SK-N-SH (cell line): Measurements from ENCODE around the gene ACP6.

Source experiments
- EZH2phosphoT487 ChIP-seq: fragments of 200-600 bp; sonication (generic); IDR thresholded peaks from 2 replicates; pipeline ENCODE4 v1.6.1; 2017; ENCODE audit warnings: low read depth, mixed run types, mild to moderate bottlenecking, antibody characterized with exemption, moderate library complexity, borderline replicate concordance
- FOSL2 ChIP-seq: IDR thresholded peaks from 2 replicates; pipeline ENCODE4 v1.4.0; 2012; ENCODE audit warnings: low read depth, mild to moderate bottlenecking, moderate library complexity, borderline replicate concordance
- POLR2AphosphoS5 ChIP-seq: IDR thresholded peaks from 2 replicates; pipeline ENCODE4 v1.6.1; 2012; ENCODE audit warnings: low read depth, low read length
- RAD21 ChIP-seq: IDR thresholded peaks from 2 replicates; pipeline ENCODE4 v1.6.1; 2012; ENCODE audit warnings: mild to moderate bottlenecking, low read length
- RFX5 ChIP-seq: IDR thresholded peaks from 2 replicates; pipeline ENCODE4 v1.6.1; 2012; ENCODE audit warnings: mild to moderate bottlenecking, improper control_type of control experiment, low read length
- TAF1 ChIP-seq: IDR thresholded peaks from 2 replicates; pipeline ENCODE4 v1.6.1; 2012; ENCODE audit warnings: low read depth, mild to moderate bottlenecking, low read length, moderate library complexity, borderline replicate concordance
- TEAD4 ChIP-seq: IDR thresholded peaks from 2 replicates; pipeline ENCODE4 v1.4.0; 2012; ENCODE audit warnings: mild to moderate bottlenecking, borderline replicate concordance; ENCODE audit not compliant: insufficient read depth
- YY1 ChIP-seq: IDR thresholded peaks from 2 replicates; pipeline ENCODE4 v1.4.0; 2012; ENCODE audit warnings: low read depth, mild to moderate bottlenecking
- TF ChIP-seq, protein P1 (sequence below): fragments of 200-600 bp; sonication (generic); IDR thresholded peaks from 2 replicates; pipeline ENCODE4 v1.6.1; 2017; ENCODE audit warnings: antibody characterized with exemption, mild to moderate bottlenecking, moderate library complexity
- TF ChIP-seq, protein P2 (sequence below): IDR thresholded peaks from 2 replicates; pipeline ENCODE4 v1.4.0; 2012; ENCODE audit warnings: low read depth, borderline replicate concordance
- TF ChIP-seq, protein P3 (sequence below): IDR thresholded peaks from 2 replicates; pipeline ENCODE4 v1.4.0; 2012; ENCODE audit warnings: low read depth
- TF ChIP-seq, protein P4 (sequence below): IDR thresholded peaks from 2 replicates; pipeline ENCODE4 v1.4.0; 2012; ENCODE audit warnings: low read depth, borderline replicate concordance

DNA sequence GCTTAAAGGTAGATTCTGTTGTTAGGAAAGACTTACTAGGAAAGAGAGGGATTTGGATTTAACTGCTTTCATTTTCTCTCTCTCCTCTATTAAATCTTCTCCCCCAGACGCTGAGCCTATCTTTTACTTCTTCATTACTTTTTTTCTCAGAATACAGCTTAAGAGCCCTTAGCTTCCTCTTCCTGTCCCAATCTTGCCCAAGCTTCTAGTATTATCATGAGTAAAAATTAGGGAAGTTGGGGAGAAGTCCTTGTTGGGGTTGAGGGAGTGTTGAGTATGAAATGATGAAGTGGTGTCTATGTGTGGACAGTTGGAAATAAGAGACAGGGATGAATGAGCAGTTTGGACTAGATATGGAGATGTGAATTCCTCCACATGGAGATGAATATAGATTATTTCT lies 35.0 kb downstream of the ACP6 start:
- TF ChIP-seq, protein P1, sequence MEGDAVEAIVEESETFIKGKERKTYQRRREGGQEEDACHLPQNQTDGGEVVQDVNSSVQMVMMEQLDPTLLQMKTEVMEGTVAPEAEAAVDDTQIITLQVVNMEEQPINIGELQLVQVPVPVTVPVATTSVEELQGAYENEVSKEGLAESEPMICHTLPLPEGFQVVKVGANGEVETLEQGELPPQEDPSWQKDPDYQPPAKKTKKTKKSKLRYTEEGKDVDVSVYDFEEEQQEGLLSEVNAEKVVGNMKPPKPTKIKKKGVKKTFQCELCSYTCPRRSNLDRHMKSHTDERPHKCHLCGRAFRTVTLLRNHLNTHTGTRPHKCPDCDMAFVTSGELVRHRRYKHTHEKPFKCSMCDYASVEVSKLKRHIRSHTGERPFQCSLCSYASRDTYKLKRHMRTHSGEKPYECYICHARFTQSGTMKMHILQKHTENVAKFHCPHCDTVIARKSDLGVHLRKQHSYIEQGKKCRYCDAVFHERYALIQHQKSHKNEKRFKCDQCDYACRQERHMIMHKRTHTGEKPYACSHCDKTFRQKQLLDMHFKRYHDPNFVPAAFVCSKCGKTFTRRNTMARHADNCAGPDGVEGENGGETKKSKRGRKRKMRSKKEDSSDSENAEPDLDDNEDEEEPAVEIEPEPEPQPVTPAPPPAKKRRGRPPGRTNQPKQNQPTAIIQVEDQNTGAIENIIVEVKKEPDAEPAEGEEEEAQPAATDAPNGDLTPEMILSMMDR, result no peak
- TF ChIP-seq FOSL2 (no peak), RFX5 (no peak), RAD21 (no peak), EZH2phosphoT487 (no peak), POLR2AphosphoS5 (no peak), YY1 (no peak), TEAD4 (no peak), TAF1 (no peak)
- TF ChIP-seq, protein P2, sequence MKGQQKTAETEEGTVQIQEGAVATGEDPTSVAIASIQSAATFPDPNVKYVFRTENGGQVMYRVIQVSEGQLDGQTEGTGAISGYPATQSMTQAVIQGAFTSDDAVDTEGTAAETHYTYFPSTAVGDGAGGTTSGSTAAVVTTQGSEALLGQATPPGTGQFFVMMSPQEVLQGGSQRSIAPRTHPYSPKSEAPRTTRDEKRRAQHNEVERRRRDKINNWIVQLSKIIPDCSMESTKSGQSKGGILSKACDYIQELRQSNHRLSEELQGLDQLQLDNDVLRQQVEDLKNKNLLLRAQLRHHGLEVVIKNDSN, result no peak
- TF ChIP-seq, protein P3, sequence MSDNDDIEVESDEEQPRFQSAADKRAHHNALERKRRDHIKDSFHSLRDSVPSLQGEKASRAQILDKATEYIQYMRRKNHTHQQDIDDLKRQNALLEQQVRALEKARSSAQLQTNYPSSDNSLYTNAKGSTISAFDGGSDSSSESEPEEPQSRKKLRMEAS, result no peak
- TF ChIP-seq, protein P4, sequence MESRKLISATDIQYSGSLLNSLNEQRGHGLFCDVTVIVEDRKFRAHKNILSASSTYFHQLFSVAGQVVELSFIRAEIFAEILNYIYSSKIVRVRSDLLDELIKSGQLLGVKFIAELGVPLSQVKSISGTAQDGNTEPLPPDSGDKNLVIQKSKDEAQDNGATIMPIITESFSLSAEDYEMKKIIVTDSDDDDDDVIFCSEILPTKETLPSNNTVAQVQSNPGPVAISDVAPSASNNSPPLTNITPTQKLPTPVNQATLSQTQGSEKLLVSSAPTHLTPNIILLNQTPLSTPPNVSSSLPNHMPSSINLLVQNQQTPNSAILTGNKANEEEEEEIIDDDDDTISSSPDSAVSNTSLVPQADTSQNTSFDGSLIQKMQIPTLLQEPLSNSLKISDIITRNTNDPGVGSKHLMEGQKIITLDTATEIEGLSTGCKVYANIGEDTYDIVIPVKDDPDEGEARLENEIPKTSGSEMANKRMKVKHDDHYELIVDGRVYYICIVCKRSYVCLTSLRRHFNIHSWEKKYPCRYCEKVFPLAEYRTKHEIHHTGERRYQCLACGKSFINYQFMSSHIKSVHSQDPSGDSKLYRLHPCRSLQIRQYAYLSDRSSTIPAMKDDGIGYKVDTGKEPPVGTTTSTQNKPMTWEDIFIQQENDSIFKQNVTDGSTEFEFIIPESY, result no peak
